Measurements from ENCODE around the gene LRRK2. TPM values are rescaled to one million over a fixed set of nuclear protein-coding genes. Genes with fewer than 3 reads are reported as not detected.
A peak's percentile ranks its signal among the peaks of the same experiment; 100 is the strongest.

The LRRK2 gene
- total RNA-seq, 1 donor from 2014 or later: 2.1 TPM

GRCh38 chr12:40215982-40216381, 8.8 kb upstream of the LRRK2 start:
- Mint-ChIP-seq H3K36me3 (ENCODE audit: low read depth) (peaks cover 3% of the 10 kb centered on the region), H3K4me1 (no peaks in the 10 kb centered on the region), H3K4me3 (no peak overlapping the region), H3K9me3 (peaks cover 2% of the 10 kb centered on the region), H3K27ac (ENCODE audit: unreplicated experiment) (no peak overlapping the region), H3K27me3 (ENCODE audit: low read depth) (peaks cover 3% of the 10 kb centered on the region)
- DNase-seq (ENCODE audit: low read depth, low spot score): no peak
- no peak for TF ChIP-seq CTCF (conservative IDR thresholded peaks at IDR 0.05)

- no peak for TF ChIP-seq CTCF (conservative IDR thresholded peaks at IDR 0.05)
- DNase-seq (ENCODE audit: low read depth, low spot score): no peak
- Mint-ChIP-seq H3K27ac (ENCODE audit: unreplicated experiment) (no peak overlapping the region), H3K4me3 (no peak overlapping the region), H3K4me1 (no peaks in the 10 kb centered on the region), H3K9me3 (peaks cover 2% of the 10 kb centered on the region), H3K36me3 (ENCODE audit: low read depth) (peaks cover 3% of the 10 kb centered on the region), H3K27me3 (ENCODE audit: low read depth) (peaks cover 3% of the 10 kb centered on the region)
These were observed 8.1 kb upstream of the LRRK2 start for GRCh38 chr12:40216516-40217288.

- Mint-ChIP-seq H3K4me3 (no peak overlapping the region), H3K27me3 (ENCODE audit: low read depth) (peaks cover 18% of the 10 kb centered on the region), H3K36me3 (ENCODE audit: low read depth) (no peaks in the 10 kb centered on the region), H3K9me3 (no peaks in the 10 kb centered on the region), H3K27ac (ENCODE audit: unreplicated experiment) (no peak overlapping the region), H3K4me1 (peaks cover 4% of the 10 kb centered on the region)
- no peak for TF ChIP-seq CTCF (conservative IDR thresholded peaks at IDR 0.05)
- DNase-seq (ENCODE audit: low read depth, low spot score): no peak
These were observed 5.0 kb upstream of the LRRK2 start for GRCh38 chr12:40219760-40220159.

GRCh38 chr12:40222247-40222646, 2.5 kb upstream of the LRRK2 start:
- H3K9me3 Mint-ChIP-seq: no peaks in the 10 kb centered on the region
- H3K27ac Mint-ChIP-seq (ENCODE audit: unreplicated experiment): no peak overlapping the region
- peaks cover 35% of the 10 kb centered on the region for H3K27me3 Mint-ChIP-seq (ENCODE audit: low read depth)
- no peaks in the 10 kb centered on the region for H3K36me3 Mint-ChIP-seq (ENCODE audit: low read depth)
- H3K4me1 Mint-ChIP-seq: peaks cover 11% of the 10 kb centered on the region
- no peak for DNase-seq (ENCODE audit: low read depth, low spot score)
- no peak overlapping the region for H3K4me3 Mint-ChIP-seq
- TF ChIP-seq CTCF (conservative IDR thresholded peaks at IDR 0.05): no peak

- H3K27ac Mint-ChIP-seq (ENCODE audit: unreplicated experiment): no peak overlapping the region
- H3K4me3 Mint-ChIP-seq: peak overlapping the region; percentile 23
- DNase-seq (ENCODE audit: low read depth, low spot score): no peak
- peaks cover 33% of the 10 kb centered on the region for H3K27me3 Mint-ChIP-seq (ENCODE audit: low read depth)
- H3K9me3 Mint-ChIP-seq: no peaks in the 10 kb centered on the region
- no peak for TF ChIP-seq CTCF (conservative IDR thresholded peaks at IDR 0.05)
- H3K4me1 Mint-ChIP-seq: peaks cover 11% of the 10 kb centered on the region
- H3K36me3 Mint-ChIP-seq (ENCODE audit: low read depth): no peaks in the 10 kb centered on the region
These were observed 1.2 kb upstream of the LRRK2 start for GRCh38 chr12:40223646-40224045.

Data from neural crest cell (in vitro differentiated cells).